Right lobe of liver (tissue), 4 donors: ENCODE data around the gene TDRD3.

ENCODE experiments used
- CTCF ChIP-seq, 4 donors: fragments of 200-600 bp in 3 of 4; fragments of 450-650 bp in 1 of 4; IDR thresholded peaks; one replicate each; pipeline versions ENCODE4 v1.5.1 to v1.8.0; 2016 to 2022; ENCODE audit warnings: antibody characterized with exemption in 4 of 4, mild to moderate bottlenecking in 2 of 4
- POLR2A ChIP-seq: fragments of 450-650 bp; IDR thresholded peaks from one replicate; pipeline ENCODE4 v1.6.1; 2017; ENCODE audit warnings: antibody characterized with exemption, mild to moderate bottlenecking
- donor health status: DM: no; HTN: no; CAD: no.
- donor health status: DM: no; HTN: no; CAD: no.
- donor health status: DM: no; HTN: yes; CAD: no.

DNA sequence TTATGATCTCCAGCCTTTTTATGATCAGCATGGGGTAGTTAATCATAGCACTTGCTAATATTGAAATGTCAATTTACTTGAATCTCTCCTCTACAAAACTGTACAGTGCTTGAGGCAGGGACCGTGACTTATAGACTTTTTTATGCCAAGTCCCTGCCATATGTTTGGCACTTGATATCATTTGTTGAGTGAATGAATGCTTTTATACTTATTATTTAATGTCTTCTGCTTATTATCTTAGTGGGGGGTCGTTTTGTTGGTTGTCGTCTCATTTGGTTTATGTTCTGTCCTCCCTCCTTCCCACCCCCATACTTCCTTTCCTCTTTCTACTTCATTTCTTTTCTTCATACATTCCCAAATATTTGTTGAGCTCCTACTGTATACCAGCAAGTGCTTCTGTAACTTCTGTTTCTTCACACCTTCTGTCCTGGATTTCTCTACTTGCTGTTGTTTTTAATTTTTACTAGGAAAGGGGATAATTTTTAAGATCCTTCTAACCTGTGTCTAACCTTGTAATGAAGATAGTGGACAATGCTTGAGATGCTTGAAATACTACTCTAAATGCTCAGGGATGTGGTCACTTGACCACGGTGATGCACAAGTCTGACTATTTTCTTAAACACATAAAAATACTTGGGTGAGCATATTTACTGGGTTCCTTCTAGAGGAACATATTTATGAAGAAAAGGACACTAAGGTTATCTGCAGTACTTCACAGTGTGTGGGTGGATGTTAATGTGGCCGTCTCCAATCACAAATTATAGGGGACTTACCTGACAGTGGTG is 223.8 kb downstream of the TDRD3 start:
- TF ChIP-seq CTCF (IDR thresholded peaks at IDR 0.05) (no peak), POLR2A (no peak)
